ENCODE data around the gene DOK4. TPM values are rescaled to one million over a fixed set of nuclear protein-coding genes. Genes with fewer than 3 reads are reported as not detected.

The DOK4 gene
- total RNA-seq, 1 experiment from 2014 or later: 13.1 TPM

DNA sequence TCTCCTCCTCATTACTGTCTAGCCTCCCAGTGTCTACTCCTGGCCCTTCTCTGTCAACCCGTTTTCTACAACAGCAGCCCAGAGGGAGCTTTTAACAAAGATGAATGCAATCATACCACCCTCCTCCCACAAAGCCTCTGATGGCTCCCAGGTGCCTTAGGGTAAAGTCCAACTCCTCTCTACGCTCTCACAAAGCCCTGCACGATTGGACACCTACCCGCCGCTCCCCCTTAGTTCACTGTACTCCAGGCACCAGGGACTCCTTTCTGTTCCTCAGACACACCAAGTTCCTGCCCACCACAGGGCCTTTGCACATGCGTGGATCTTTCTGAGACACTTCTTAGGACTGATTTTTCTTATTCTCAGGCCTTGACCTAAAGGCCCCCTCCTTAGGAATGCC is 32.6 kb upstream of the DOK4 start:
- Histone ChIP-seq H2AK5ac (ENCODE audit: insufficient read length, low read length) (no peak overlapping the region), H3K27ac (ENCODE audit: insufficient read length, low read depth, low read length) (no peak overlapping the region), H3K9me3 (ENCODE audit: control insufficient read depth, low read depth, low read length) (no peaks in the 10 kb centered on the region), H4K20me1 (ENCODE audit: control insufficient read depth, insufficient read depth, insufficient read length) (no peaks in the 10 kb centered on the region), H3K27me3 (ENCODE audit: insufficient read depth, low read length) (no peaks in the 10 kb centered on the region), H3K79me2 (ENCODE audit: insufficient read depth, low read length) (no peaks in the 10 kb centered on the region), H2BK12ac (ENCODE audit: insufficient read length, low read depth, low read length) (no peak overlapping the region), H3K9ac (ENCODE audit: extremely low read depth, insufficient read length, low read length) (no peak overlapping the region), H3K14ac (ENCODE audit: insufficient read depth, low read length) (no peak overlapping the region), H2BK5ac (ENCODE audit: insufficient read length, low read length) (no peak overlapping the region), H3K79me1 (ENCODE audit: insufficient read depth, low read depth, low read length, poor library complexity, severe bottlenecking) (no peaks in the 10 kb centered on the region), H3K56ac (ENCODE audit: insufficient read length, low read depth, low read length) (no peak overlapping the region), H4K8ac (replicated peaks; ENCODE audit: insufficient read length, low read depth, low read length) (no peak overlapping the region), H2AFZ (ENCODE audit: low read length) (no peak overlapping the region), H4K91ac (ENCODE audit: insufficient read length, low read depth, low read length) (no peak overlapping the region), H2BK15ac (ENCODE audit: low read depth, low read length) (no peak overlapping the region), H3K18ac (ENCODE audit: insufficient read length, low read depth, low read length) (no peak overlapping the region), H3K4me2 (ENCODE audit: insufficient read depth, insufficient read length, low read length) (no peak overlapping the region), H2BK120ac (ENCODE audit: low read depth, low read length, poor library complexity, severe bottlenecking) (no peak overlapping the region), H3K23ac (ENCODE audit: insufficient read length, low read depth, low read length) (no peak overlapping the region), H2BK20ac (ENCODE audit: low read depth, low read length, poor library complexity, severe bottlenecking) (no peak overlapping the region), H4K5ac (ENCODE audit: insufficient read length, low read depth, low read length) (no peak overlapping the region), H3T11ph (ENCODE audit: low read length) (no peak overlapping the region), H3K23me2 (ENCODE audit: insufficient read length, low read depth, low read length, poor library complexity, severe bottlenecking) (no peaks in the 10 kb centered on the region), H3K4me1 (ENCODE audit: insufficient read depth, low read length) (no peaks in the 10 kb centered on the region), H3K4ac (ENCODE audit: low read depth, low read length) (no peak overlapping the region)
- Mint-ChIP-seq H3K27ac (peak overlapping the region in 1 of 3 experiments; percentile 69; a peak in 1 of 7 replicates), H3K9me3 (peaks cover 0 to 2% of the 10 kb centered on the region in 2 experiments; a peak in 1 of 5 replicates), H3K4me3 (peak overlapping the region in 1 of 2 experiments; percentile 55; a peak in 2 of 5 replicates), H3K27me3 (ENCODE audit: low read depth) (peaks cover 19% of the 10 kb centered on the region), H3K36me3 (ENCODE audit: insufficient read depth in 1 of 3, low read depth in 3 of 3) (peaks cover 0 to 7% (median 2%) of the 10 kb centered on the region in 3 experiments; a peak in 3 of 7 replicates), H3K4me1 (no peaks in the 10 kb centered on the region)
- no CpG with 5 or more reads among the region's 6 CpGs for WGBS (ENCODE audit: extremely low coverage, insufficient read length, low lambda C conversion rate)
- DNase-seq: no peak
- TF ChIP-seq, protein P1, sequence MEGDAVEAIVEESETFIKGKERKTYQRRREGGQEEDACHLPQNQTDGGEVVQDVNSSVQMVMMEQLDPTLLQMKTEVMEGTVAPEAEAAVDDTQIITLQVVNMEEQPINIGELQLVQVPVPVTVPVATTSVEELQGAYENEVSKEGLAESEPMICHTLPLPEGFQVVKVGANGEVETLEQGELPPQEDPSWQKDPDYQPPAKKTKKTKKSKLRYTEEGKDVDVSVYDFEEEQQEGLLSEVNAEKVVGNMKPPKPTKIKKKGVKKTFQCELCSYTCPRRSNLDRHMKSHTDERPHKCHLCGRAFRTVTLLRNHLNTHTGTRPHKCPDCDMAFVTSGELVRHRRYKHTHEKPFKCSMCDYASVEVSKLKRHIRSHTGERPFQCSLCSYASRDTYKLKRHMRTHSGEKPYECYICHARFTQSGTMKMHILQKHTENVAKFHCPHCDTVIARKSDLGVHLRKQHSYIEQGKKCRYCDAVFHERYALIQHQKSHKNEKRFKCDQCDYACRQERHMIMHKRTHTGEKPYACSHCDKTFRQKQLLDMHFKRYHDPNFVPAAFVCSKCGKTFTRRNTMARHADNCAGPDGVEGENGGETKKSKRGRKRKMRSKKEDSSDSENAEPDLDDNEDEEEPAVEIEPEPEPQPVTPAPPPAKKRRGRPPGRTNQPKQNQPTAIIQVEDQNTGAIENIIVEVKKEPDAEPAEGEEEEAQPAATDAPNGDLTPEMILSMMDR (conservative IDR thresholded peaks at IDR 0.05): no peak

Data from H9 (cell line).